NCI-H510A treated with DMSO at 0.1 percent for 48 hours (cell line): ENCODE measurements around the gene RFX2.
A peak's percentile ranks its signal among the peaks of the same experiment; 100 is the strongest.
"Not testable (repeated sequence)": the region's sequence is repeated elsewhere in the genome, so short reads cannot be mapped to it uniquely, and the experiment has no call there.

Experiments
- DNase-seq: peaks from one replicate; lab custom pipeline; 2025; lab: John Stamatoyannopoulos, UW

The RFX2 gene

GRCh38 chr19:5971714-5972354 is 138.5 kb downstream of the RFX2 start:
- no peak for DNase-seq

GRCh38 chr19:5969476-5969875 is 140.8 kb downstream of the RFX2 start:
- DNase-seq: no peak

DNA sequence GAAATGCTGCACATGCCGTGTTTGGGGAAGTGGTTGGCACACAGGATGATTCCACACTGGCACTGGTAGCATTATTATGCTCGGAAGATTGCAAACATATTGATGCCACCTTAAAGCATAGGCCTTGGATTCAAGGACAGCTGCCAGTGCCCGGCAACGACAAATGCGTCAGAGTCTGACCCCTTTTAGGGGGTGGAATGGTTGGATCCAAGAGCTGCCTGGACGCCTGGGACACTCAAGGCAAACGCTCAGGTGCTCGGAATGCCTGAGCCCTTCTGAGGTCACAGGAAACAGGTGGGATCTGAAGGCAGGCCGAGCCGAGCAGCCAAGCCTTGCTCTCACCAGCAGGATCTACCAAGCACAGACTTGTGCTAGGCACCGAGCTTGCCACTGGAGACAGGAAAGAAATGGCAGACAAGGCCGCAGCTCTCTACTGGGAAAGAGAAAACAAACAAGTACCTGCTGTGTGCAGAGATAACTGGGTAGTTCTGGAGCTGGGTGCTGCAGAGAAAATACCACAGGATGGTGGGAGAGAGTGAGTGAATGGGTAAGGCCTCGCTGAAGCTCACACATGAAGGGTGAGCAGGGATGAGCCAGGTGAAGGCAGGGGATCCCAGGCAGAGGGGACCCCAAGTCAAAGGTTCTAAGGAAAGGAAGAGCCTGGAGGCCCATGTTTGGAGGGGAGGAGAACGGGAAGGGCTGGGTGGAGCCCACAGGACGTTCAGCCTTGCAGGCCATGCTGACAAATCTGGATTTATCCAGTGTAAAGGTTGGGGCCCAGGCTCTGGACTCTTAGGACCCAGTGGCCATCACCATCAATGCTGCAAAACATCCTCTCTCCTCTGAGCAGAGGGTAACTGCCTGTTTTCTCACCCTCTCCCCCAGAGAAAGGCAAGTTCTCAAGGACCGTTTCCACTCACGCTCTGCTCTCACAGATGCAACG is 141.6 kb downstream of the RFX2 start:
- peak; percentile 80 for DNase-seq

GRCh38 chr19:5967994-5968430 is 142.3 kb downstream of the RFX2 start:
- DNase-seq: peak; percentile 85

- DNase-seq: no peak
Observed at GRCh38 chr19:5967571-5967970, 142.7 kb downstream of the RFX2 start.

GRCh38 chr19:5966941-5967340 is 143.4 kb downstream of the RFX2 start:
- DNase-seq: no peak

DNA sequence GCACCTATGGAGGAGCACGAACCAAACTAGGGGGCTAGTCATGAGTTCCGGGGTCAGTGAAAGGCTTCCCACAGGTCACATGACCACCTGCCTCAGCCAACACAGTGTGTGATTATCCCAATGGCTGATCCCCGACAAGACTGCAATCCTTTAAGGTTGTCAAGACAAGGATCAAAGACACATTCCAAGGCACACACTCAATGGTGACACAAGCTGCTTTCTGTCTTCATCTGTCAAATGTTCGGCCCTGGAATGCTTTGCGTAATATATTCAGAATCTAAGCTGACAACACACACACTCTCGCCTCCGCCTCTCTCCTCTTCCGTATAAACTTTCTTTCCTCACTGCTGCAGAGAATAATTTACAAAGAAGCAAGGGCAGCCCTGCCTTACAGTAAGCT is 144.1 kb downstream of the RFX2 start:
- DNase-seq: no peak

GRCh38 chr19:5964816-5965565 is 145.3 kb downstream of the RFX2 start:
- no peak for DNase-seq

- DNase-seq: no peak
Observed at GRCh38 chr19:5963855-5964254, 146.4 kb downstream of the RFX2 start.

- DNase-seq: not testable (repeated sequence)
Observed at GRCh38 chr19:5963259-5963658, 147.0 kb downstream of the RFX2 start.

GRCh38 chr19:5961969-5962945 is 148.0 kb downstream of the RFX2 start:
- peak; percentile 99 for DNase-seq

- DNase-seq: not testable (repeated sequence)
Observed at GRCh38 chr19:5961641-5961968, 148.7 kb downstream of the RFX2 start.

- DNase-seq: peak; percentile 86
Observed at GRCh38 chr19:5960005-5961001, 150.0 kb downstream of the RFX2 start.

DNA sequence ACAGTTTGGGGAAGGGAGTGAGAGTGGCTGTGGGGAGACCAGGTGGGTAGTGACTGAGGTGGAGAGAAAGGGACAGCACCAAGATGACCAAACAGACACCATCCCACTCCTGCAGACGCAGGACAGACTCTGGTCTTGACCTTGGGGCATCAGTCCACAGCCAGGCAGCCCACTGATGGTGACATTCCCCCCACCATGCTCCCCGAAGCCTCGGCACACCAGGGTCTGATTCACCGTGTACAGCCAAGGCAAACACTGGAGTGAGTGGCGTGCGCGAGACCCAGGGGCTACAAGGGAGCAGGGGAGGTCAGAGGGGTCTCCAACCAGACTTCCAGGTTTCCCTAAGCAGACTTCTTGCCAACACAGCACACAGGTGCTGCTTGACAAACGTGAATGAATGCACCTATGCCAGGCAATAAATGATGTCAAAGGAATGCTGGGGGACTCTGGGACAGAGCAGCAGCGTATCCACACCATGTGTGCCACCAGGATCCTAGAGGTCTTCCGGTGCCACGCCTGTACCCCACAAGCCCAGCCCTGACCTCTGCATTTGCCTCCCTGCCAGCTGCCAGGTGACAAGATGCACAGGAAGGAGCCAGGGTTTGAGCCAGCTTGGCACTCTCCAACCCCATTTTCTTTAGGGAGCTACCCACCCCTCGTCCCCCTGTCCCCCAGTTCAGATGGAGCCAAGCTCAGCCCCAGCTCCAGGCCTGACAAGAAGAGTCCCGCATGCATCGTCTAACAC is 150.9 kb downstream of the RFX2 start:
- DNase-seq: no peak

DNA sequence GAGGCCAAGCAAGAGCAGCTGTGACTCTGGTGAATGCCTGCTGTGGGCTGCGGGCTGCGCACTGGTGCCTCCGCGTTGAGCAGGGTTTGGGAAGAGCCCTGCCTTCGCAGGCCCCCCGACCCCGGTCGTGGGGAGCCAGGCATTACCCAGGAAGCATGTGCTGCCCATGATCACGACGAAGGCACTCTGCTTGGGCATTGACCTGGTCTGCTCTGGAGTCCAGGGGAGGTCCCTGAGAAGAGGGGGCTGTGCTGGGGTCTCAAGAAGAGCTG is 151.5 kb downstream of the RFX2 start:
- DNase-seq: no peak

- peak; percentile 40 for DNase-seq
Observed at GRCh38 chr19:5958074-5958850, 152.0 kb downstream of the RFX2 start.

DNA sequence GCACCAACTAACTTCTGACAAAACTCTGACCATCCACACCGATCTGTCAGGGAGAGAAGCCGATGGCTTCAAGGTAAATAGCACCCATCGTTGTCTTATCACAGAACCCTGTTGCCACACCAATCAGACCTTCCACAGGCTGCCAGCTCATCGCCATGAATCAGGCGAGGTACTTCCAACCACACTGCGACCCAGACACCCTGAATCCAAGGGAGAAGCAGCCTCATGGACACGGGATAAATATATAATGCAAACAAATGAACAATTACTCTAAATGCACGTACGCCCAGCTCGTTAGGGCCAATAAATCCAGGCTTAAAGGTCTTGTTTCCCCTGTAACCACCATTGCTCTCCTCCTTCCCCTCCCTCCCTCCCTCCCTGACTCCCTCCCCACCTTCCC is 153.1 kb downstream of the RFX2 start:
- peak; percentile 79 for DNase-seq

DNA sequence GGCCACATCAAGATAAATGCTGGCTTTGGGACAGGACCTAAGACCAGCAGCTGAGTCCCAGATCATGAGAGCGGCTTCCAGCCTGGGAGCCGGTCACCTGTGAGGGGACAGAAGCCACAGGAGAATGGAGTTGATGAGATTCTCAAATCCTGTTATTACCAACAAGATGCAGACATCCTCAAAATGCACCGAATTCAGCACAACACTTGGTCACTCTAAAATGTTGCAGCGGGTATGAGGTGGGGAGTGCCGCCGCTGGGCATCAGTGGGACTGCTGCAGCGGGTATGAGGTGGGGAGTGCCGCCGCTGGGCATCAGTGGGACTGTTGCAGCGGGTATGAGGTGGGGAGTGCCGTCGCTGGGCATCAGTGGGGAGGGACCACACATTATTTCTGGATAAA is 153.6 kb downstream of the RFX2 start:
- DNase-seq: peak; percentile 54

DNA sequence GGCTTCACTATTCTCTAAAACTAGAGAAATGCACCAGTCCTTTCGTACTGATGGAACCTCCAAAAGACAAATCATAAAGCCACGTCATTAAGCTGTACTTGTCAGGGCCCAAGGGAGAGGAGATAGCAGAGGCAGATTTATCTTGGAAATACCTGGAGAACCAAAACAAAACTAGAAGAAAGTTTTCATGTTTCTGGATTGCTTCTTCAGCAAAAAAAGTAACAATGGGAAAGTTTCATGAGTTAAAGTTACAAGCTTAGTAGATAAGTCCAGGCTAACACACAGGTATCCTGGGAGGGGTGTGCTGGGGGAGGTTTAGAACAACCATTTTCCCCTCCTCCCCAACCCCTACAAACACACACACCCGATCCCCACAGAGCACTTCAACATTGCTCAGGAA is 154.0 kb downstream of the RFX2 start:
- no peak for DNase-seq
